Esophagus muscularis mucosa (tissue), 3 donors: ENCODE data around the gene HDLBP.

Experiments
- POLR2A ChIP-seq: fragments of 450-650 bp; IDR thresholded peaks from one replicate; pipeline ENCODE4 v1.6.1; 2017; ENCODE audit warnings: antibody characterized with exemption, moderate library complexity, mild to moderate bottlenecking, low read depth
- POLR2AphosphoS5 ChIP-seq, 2 donors: sonication (generic); formaldehyde crosslinking; IDR thresholded peaks; one replicate each; pipeline ENCODE4 v1.6.1; 2017; ENCODE audit warnings: antibody characterized with exemption in 2 of 2
- TF ChIP-seq, protein P1 (sequence below), 3 experiments: fragments of 200-600 bp in 2 of 3; fragments of 450-650 bp in 1 of 3; sonication (generic) in 2 of 3; IDR thresholded peaks; one replicate each; pipeline ENCODE4 v1.5.1; 2017 to 2019; ENCODE audit warnings: antibody characterized with exemption in 3 of 3, mild to moderate bottlenecking in 2 of 3, moderate library complexity in 1 of 3

- TF ChIP-seq, protein P1, sequence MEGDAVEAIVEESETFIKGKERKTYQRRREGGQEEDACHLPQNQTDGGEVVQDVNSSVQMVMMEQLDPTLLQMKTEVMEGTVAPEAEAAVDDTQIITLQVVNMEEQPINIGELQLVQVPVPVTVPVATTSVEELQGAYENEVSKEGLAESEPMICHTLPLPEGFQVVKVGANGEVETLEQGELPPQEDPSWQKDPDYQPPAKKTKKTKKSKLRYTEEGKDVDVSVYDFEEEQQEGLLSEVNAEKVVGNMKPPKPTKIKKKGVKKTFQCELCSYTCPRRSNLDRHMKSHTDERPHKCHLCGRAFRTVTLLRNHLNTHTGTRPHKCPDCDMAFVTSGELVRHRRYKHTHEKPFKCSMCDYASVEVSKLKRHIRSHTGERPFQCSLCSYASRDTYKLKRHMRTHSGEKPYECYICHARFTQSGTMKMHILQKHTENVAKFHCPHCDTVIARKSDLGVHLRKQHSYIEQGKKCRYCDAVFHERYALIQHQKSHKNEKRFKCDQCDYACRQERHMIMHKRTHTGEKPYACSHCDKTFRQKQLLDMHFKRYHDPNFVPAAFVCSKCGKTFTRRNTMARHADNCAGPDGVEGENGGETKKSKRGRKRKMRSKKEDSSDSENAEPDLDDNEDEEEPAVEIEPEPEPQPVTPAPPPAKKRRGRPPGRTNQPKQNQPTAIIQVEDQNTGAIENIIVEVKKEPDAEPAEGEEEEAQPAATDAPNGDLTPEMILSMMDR (IDR thresholded peaks at IDR 0.05) = no peak
- TF ChIP-seq POLR2A (no peak), POLR2AphosphoS5 (IDR thresholded peaks at IDR 0.05) (peak; percentile 28 to 63)
Observed at GRCh38 chr2:241354668-241355658, 39.5 kb upstream of the HDLBP start.
